HEK293 (cell line): ENCODE measurements around the gene ITGB4.
A peak's percentile ranks its signal among the peaks of the same experiment; 100 is the strongest.

ENCODE experiments used
- CTCF ChIA-PET: fragments of 350-600 bp; formaldehyde crosslinking; extraction: SDS; loops from one replicate; lab custom pipeline; 2021; ENCODE audit warnings: antibody characterized with exemption; lab: Yijun Ruan, JAX
- POLR2A ChIA-PET: fragments of 300-600 bp; formaldehyde crosslinking; extraction: SDS; loops from one replicate; lab custom pipeline; 2020; ENCODE audit warnings: antibody characterized with exemption, inconsistent platforms; lab: Yijun Ruan, JAX
- H3K27ac ChIP-seq: fragments of 200-500 bp; sonication (Bioruptor generic); 2 replicates; pipeline ENCODE4 v1.5.1; 2014; ENCODE audit warnings: low read depth, low read length, control low read depth, inconsistent platforms; ENCODE audit errors: extremely low read depth
- H3K36me3 ChIP-seq, 2 experiments: fragments of 200-500 bp in 1 of 2; sonication (Bioruptor generic) in 1 of 2; 1 replicate in 1 of 2; 2 replicates in 1 of 2; pipeline ENCODE4 v1.5.1; 2014 to 2017; ENCODE audit warnings: inconsistent platforms in 2 of 2, low read length in 2 of 2; ENCODE audit not compliant: control insufficient read depth in 2 of 2, insufficient read depth in 1 of 2
- H3K4me1 ChIP-seq: fragments of 200-500 bp; sonication (Bioruptor generic); 2 replicates; pipeline ENCODE4 v1.5.1; 2014; ENCODE audit warnings: mild to moderate bottlenecking, low read length, inconsistent platforms; ENCODE audit not compliant: control insufficient read depth, insufficient read depth
- H3K4me3 ChIP-seq: 2 replicates; pipeline ENCODE4 v1.5.1; 2011; ENCODE audit warnings: low read depth, mild to moderate bottlenecking, control low read depth, low read length, moderate library complexity
- H3K9me3 ChIP-seq: fragments of 200-500 bp; sonication (Bioruptor generic); 2 replicates; pipeline ENCODE4 v1.5.1; 2014; ENCODE audit warnings: low read depth, low read length, inconsistent platforms; ENCODE audit not compliant: control insufficient read depth, insufficient read depth
- AEBP2 ChIP-seq: fragments of 450-650 bp; formaldehyde crosslinking; IDR thresholded peaks from 2 replicates; pipeline ENCODE4 v1.5.1; 2016; ENCODE audit warnings: missing biosample characterization, missing genetic modification characterization, borderline replicate concordance
- EGR2 ChIP-seq: fragments of 450-650 bp; formaldehyde crosslinking; IDR thresholded peaks from 2 replicates; pipeline ENCODE4 v1.5.1; 2016; ENCODE audit warnings: low read depth, missing biosample characterization, missing genetic modification characterization
- HOXD13 ChIP-seq: sonication (generic); formaldehyde crosslinking; IDR thresholded peaks from 2 replicates; pipeline ENCODE4 v1.8.0; 2022; ENCODE audit warnings: missing genetic modification reagents, borderline replicate concordance
- PRDM6 ChIP-seq: fragments of 450-650 bp; formaldehyde crosslinking; IDR thresholded peaks from 2 replicates; pipeline ENCODE4 v1.5.1; 2017; ENCODE audit warnings: missing biosample characterization, missing genetic modification characterization
- REST ChIP-seq: fragments of 450-650 bp; formaldehyde crosslinking; IDR thresholded peaks from 2 replicates; pipeline ENCODE4 v1.5.1; 2016; ENCODE audit warnings: missing biosample characterization, missing genetic modification characterization
- SP2 ChIP-seq: fragments of 450-650 bp; formaldehyde crosslinking; IDR thresholded peaks from 2 replicates; pipeline ENCODE4 v1.5.1; 2016; ENCODE audit warnings: missing biosample characterization, missing genetic modification characterization
- YY1 ChIP-seq: fragments of 450-650 bp; formaldehyde crosslinking; IDR thresholded peaks from 2 replicates; pipeline ENCODE4 v1.5.1; 2018; ENCODE audit warnings: missing biosample characterization, missing genetic modification characterization
- ZBTB49 ChIP-seq: fragments of 450-650 bp; formaldehyde crosslinking; IDR thresholded peaks from 2 replicates; pipeline ENCODE4 v1.5.1; 2016; ENCODE audit warnings: missing biosample characterization, missing genetic modification characterization, low read depth
- ZBTB8A ChIP-seq: fragments of 450-650 bp; formaldehyde crosslinking; IDR thresholded peaks from 2 replicates; pipeline ENCODE4 v1.5.1; 2016; ENCODE audit warnings: missing biosample characterization, missing genetic modification characterization
- ZFHX2 ChIP-seq: fragments of 450-650 bp; formaldehyde crosslinking; conservative IDR thresholded peaks from 2 replicates; pipeline ENCODE4 v1.5.1; 2016; ENCODE audit warnings: missing biosample characterization, missing genetic modification characterization
- ZFP69B ChIP-seq: fragments of 450-650 bp; formaldehyde crosslinking; IDR thresholded peaks from 2 replicates; pipeline ENCODE4 v1.5.1; 2016; ENCODE audit warnings: missing biosample characterization, missing genetic modification characterization
- ZNF174 ChIP-seq: fragments of 450-650 bp; formaldehyde crosslinking; IDR thresholded peaks from 2 replicates; pipeline ENCODE4 v1.5.0; 2017; ENCODE audit warnings: missing biosample characterization, mild to moderate bottlenecking, missing genetic modification characterization
- ZNF223 ChIP-seq: fragments of 450-650 bp; formaldehyde crosslinking; IDR thresholded peaks from 2 replicates; pipeline ENCODE4 v1.5.1; 2016; ENCODE audit warnings: missing biosample characterization, missing genetic modification characterization
- ZNF239 ChIP-seq: fragments of 450-650 bp; formaldehyde crosslinking; IDR thresholded peaks from 2 replicates; pipeline ENCODE4 v1.5.1; 2016; ENCODE audit warnings: missing biosample characterization, missing genetic modification characterization
- ZNF394 ChIP-seq: fragments of 450-650 bp; formaldehyde crosslinking; IDR thresholded peaks from 2 replicates; pipeline ENCODE4 v1.5.1; 2016; ENCODE audit warnings: missing biosample characterization, missing genetic modification characterization, mild to moderate bottlenecking, moderate library complexity, borderline replicate concordance
- ZNF473 ChIP-seq: fragments of 450-650 bp; formaldehyde crosslinking; IDR thresholded peaks from 2 replicates; pipeline ENCODE4 v1.5.1; 2017; ENCODE audit warnings: missing biosample characterization, missing genetic modification characterization
- ZNF548 ChIP-seq: fragments of 450-650 bp; formaldehyde crosslinking; IDR thresholded peaks from 2 replicates; pipeline ENCODE4 v1.5.1; 2016; ENCODE audit warnings: missing biosample characterization, missing genetic modification characterization
- ZNF600 ChIP-seq: fragments of 450-650 bp; formaldehyde crosslinking; IDR thresholded peaks from 2 replicates; pipeline ENCODE4 v1.5.1; 2016; ENCODE audit warnings: missing biosample characterization, missing genetic modification characterization
- ZNF692 ChIP-seq: fragments of 450-650 bp; formaldehyde crosslinking; IDR thresholded peaks from 2 replicates; pipeline ENCODE4 v1.5.1; 2016; ENCODE audit warnings: missing biosample characterization, missing genetic modification characterization

ITGB4 gene

GRCh38 chr17:75754378-75755204, 33.3 kb downstream of the ITGB4 start:
- ChIA-PET POLR2A (interaction anchor here (1.6 to 1.8 kb wide), 2 partner anchors 22 to 25 kb away, joined by 5 to 6 read pairs; a partner anchor contains a TSS), CTCF (interaction anchor here (0.6 to 9.3 kb wide), 3 partner anchors 7 to 60 kb away, joined by 3 to 170 read pairs (median 3); partner anchors contain the start of gene GALK1)
- Histone ChIP-seq H3K9me3 (no peaks in the 10 kb centered on the region), H3K36me3 (peaks cover 0 to 11% of the 10 kb centered on the region in 2 experiments; a peak in 1 of 3 replicates), H3K4me1 (no peaks in the 10 kb centered on the region), H3K4me3 (no peak overlapping the region)
- TF ChIP-seq ZFHX2 (tag by site-specific recombination) (peak; percentile 95), ZNF600 (tag by site-specific recombination) (peak; percentile 20; the same call in 1 of the 2 replicates), ZNF692 (tag by site-specific recombination) (no peak), ZNF239 (tag by site-specific recombination) (no peak), HOXD13 (CRISPR knock-in tag) (no peak), EGR2 (peak; percentile 98), AEBP2 (tag by site-specific recombination) (no peak), YY1 (tag by site-specific recombination) (no peak), ZNF394 (tag by site-specific recombination) (no peak)
- TF ChIP-seq, all 188 proteins: peak for 3
- H3K27ac ChIP-seq = no peak overlapping the region

GRCh38 chr17:75755205-75755901, 34.1 kb downstream of the ITGB4 start:
- H3K4me3 ChIP-seq = no peak overlapping the region
- H3K27ac ChIP-seq = no peak overlapping the region
- H3K4me1 ChIP-seq = no peaks in the 10 kb centered on the region
- ChIA-PET POLR2A (interaction anchor here (1.6 to 1.8 kb wide), 2 partner anchors 21 to 25 kb away, joined by 5 to 6 read pairs; a partner anchor contains a TSS), CTCF (interaction anchor here (1.0 to 11.0 kb wide), 4 partner anchors 5 to 61 kb away, joined by 3 to 170 read pairs (median 86); partner anchors contain the start of gene GALK1)
- peaks cover 4 to 13% of the 10 kb centered on the region in 2 experiments; a peak in 2 of 3 replicates for H3K36me3 ChIP-seq
- H3K9me3 ChIP-seq = no peaks in the 10 kb centered on the region
- TF ChIP-seq EGR2 (no peak), ZNF473 (tag by site-specific recombination) (no peak), ZNF548 (tag by site-specific recombination) (no peak), REST (tag by site-specific recombination) (no peak), ZBTB49 (tag by site-specific recombination) (no peak), PRDM6 (tag by site-specific recombination) (no peak), ZFHX2 (tag by site-specific recombination) (peak; percentile 20; the same call in 1 of the 2 replicates), SP2 (tag by site-specific recombination) (0 out of 2 replicates have a peak, but pooled peaks have one; percentile 14), ZFP69B (tag by site-specific recombination) (0 out of 2 replicates have a peak, but pooled peaks have one; percentile 48), ZBTB8A (tag by site-specific recombination) (peak; percentile 36; the same call in 1 of the 2 replicates), ZNF174 (tag by site-specific recombination) (no peak), ZNF223 (no peak)
